GM12878 (cell line): ENCODE measurements around the gene MITF. TPM values are rescaled to one million over a fixed set of nuclear protein-coding genes. Genes with fewer than 3 reads are reported as not detected.

Experiments
- ATAC-seq: fragments of 200-7000 bp; cut with Tn5 transposase; 3 replicates; pipeline ENCODE4 v1.9.1; 2020; ENCODE audit warnings: mild to moderate bottlenecking, moderate library complexity
- BruUV-seq: library from RNA; stranded (reverse); fragments of 400-500 nt; replicated peaks from 2 replicates; lab custom pipeline; 2021; lab: Mats Ljungman, UMichigan
- CTCF ChIA-PET: fragments of 300-600 bp; sonication (Branson Sonifier 250); formaldehyde crosslinking; extraction: SDS; loops from one replicate; lab custom pipeline; 2021; ENCODE audit warnings: inconsistent platforms; lab: Yijun Ruan, JAX
- POLR2A ChIA-PET: fragments of 350-600 bp; formaldehyde crosslinking; extraction: SDS; loops from one replicate; lab custom pipeline; 2021; ENCODE audit warnings: inconsistent platforms; lab: Charles Lee
- RAD21 ChIA-PET: fragments of 300-600 bp; sonication (Branson Sonifier 250); formaldehyde crosslinking; loops from one replicate; lab custom pipeline; 2023; ENCODE audit warnings: antibody characterized with exemption; ENCODE audit not compliant: unreplicated experiment; lab: Charles Lee
- SMC1A ChIA-PET: fragments of 300-600 bp; sonication (Branson Sonifier 250); formaldehyde crosslinking; loops from one replicate; lab custom pipeline; 2023; ENCODE audit not compliant: unreplicated experiment, uncharacterized antibody; lab: Charles Lee
- DNase-seq: peaks from one replicate; pipeline ENCODE4 v3.0.0-alpha.2; 2011; ENCODE audit warnings: low read depth, low spot score
- FAIRE-seq: peaks from 3 replicates; lab custom pipeline; 2011; peaks lifted over from hg19 to GRCh38; lab: Jason Lieb, UNC
- H2AFZ ChIP-seq: 2 replicates; pipeline ENCODE4 v1.6.0; 2011; ENCODE audit warnings: low read depth, low read length, control low read depth; ENCODE audit not compliant: control insufficient read depth
- H3K27ac ChIP-seq: 2 replicates; pipeline ENCODE4 v1.5.1; 2011; ENCODE audit warnings: control low read depth; ENCODE audit not compliant: control insufficient read depth, insufficient read depth
- H3K27me3 ChIP-seq, 2 experiments: replicated peaks in 1 of 2; 2 replicates each; pipeline versions ENCODE4 v1.6.0 to v1.6.1; 2011; ENCODE audit warnings: low read length in 1 of 2; ENCODE audit not compliant: control insufficient read depth in 2 of 2, insufficient read depth in 2 of 2
- H3K36me3 ChIP-seq, 2 experiments: 2 replicates each; pipeline ENCODE4 v1.5.1; 2011; ENCODE audit warnings: low read length in 1 of 2; ENCODE audit not compliant: control insufficient read depth in 2 of 2, insufficient read depth in 2 of 2
- H3K4me1 ChIP-seq: 2 replicates; pipeline ENCODE4 v1.6.1; 2011; ENCODE audit warnings: mild to moderate bottlenecking, low read length, moderate library complexity, mixed read lengths; ENCODE audit not compliant: control insufficient read depth, insufficient read depth
- H3K4me2 ChIP-seq: 2 replicates; pipeline ENCODE4 v1.6.0; 2011; ENCODE audit warnings: control low read depth; ENCODE audit not compliant: control insufficient read depth, insufficient read depth
- H3K4me3 ChIP-seq: fragments of 200-600 bp; sonication (generic); 2 replicates; pipeline ENCODE4 v1.5.1; 2016
- H3K79me2 ChIP-seq: 2 replicates; pipeline ENCODE4 v1.6.0; 2011; ENCODE audit warnings: low read length; ENCODE audit not compliant: control insufficient read depth, insufficient read depth
- H3K9ac ChIP-seq: 2 replicates; pipeline ENCODE4 v1.8.0; 2011; ENCODE audit warnings: low read length, control low read depth, mixed read lengths; ENCODE audit not compliant: control insufficient read depth, insufficient read depth
- H3K9me3 ChIP-seq: replicated peaks from 3 replicates; pipeline ENCODE4 v1.5.1; 2011; ENCODE audit warnings: mild to moderate bottlenecking, low read length; ENCODE audit not compliant: control insufficient read depth, insufficient read depth
- H4K20me1 ChIP-seq: 2 replicates; pipeline ENCODE4 v1.6.0; 2011; ENCODE audit not compliant: control insufficient read depth, insufficient read depth
- JUNB ChIP-seq: IDR thresholded peaks from 2 replicates; pipeline ENCODE4 v1.6.1; 2016; ENCODE audit warnings: antibody characterized with exemption, mild to moderate bottlenecking
- POLR2AphosphoS5 ChIP-seq: IDR thresholded peaks from 2 replicates; pipeline ENCODE4 v1.6.1; 2011; ENCODE audit warnings: mild to moderate bottlenecking, low read length, inconsistent platforms
- RAD51 ChIP-seq: fragments of 450-650 bp; IDR thresholded peaks from 2 replicates; pipeline ENCODE4 v1.6.1; 2016; ENCODE audit warnings: moderate library complexity, mild to moderate bottlenecking, inconsistent platforms
- WGBS: methylation state at CpG from one replicate; pipeline ENCODE4 v1.1.6; 2016; ENCODE audit warnings: low lambda C conversion rate; ENCODE audit not compliant: insufficient replicate concordance, insufficient coverage; ENCODE audit errors: missing lambda C conversion rate; 5-methylcytosine and 5-hydroxymethylcytosine counted together
- in situ Hi-C: fragments of 300-500 bp; cut with MboI; formaldehyde crosslinking; loops from 9 replicates; pipeline ENCODE4 v1.14.3; 2018; ENCODE audit warnings: mixed read lengths
- intact Hi-C: fragments of 100-400 bp; cut with micrococcal nuclease; formaldehyde crosslinking; loops from one replicate; pipeline ENCODE4 v1.14.2; 2022; ENCODE audit not compliant: unreplicated experiment
- polyA plus RNA-seq, 11 experiments: library from polyadenylated mRNA; depleted of rRNA in 4 of 11; unstranded in 6 of 11; stranded (reverse) in 5 of 11; fragments of >200 nt; fragmentation: Nextera tagmentation in 4 of 11; fragmentation: Illumina TruSeq in 1 of 11; extraction: Ambion mirVana in 4 of 11; extraction: Trizol in 1 of 11; gene quantifications; 1 replicate in 1 of 11; 2 replicates in 10 of 11; pipeline versions ENCODE4 v1.2.1 to v1.2.3, GENCODE V29; 2011 to 2016; ENCODE audit warnings: inconsistent platforms in 2 of 11, missing spikeins in 2 of 11, low read depth in 1 of 11
- total RNA-seq, 4 experiments: library from RNA; depleted of rRNA in 3 of 4; stranded (reverse); fragments of >200 nt in 3 of 4; fragmentation: Illumina TruSeq in 1 of 4; extraction: Trizol in 1 of 4; gene quantifications; 2 replicates each; pipeline versions ENCODE4 v1.2.1 to v1.2.3, GENCODE V29; 2013 to 2021
- TF ChIP-seq, protein P1 (sequence below): IDR thresholded peaks from 2 replicates; pipeline ENCODE4 v1.6.1; 2012; ENCODE audit warnings: mild to moderate bottlenecking, low read depth, low read length
- TF ChIP-seq, protein P2 (sequence below): fragments of 450-650 bp; IDR thresholded peaks from 2 replicates; pipeline ENCODE4 v1.6.1; 2017; ENCODE audit warnings: low read depth, mild to moderate bottlenecking, moderate library complexity

Gene MITF
- total and polyA plus RNA-seq, 10 of the 15 experiments (the other 5 are each of a cell fraction or from before 2014, with no cell fraction given), result under 0.01 to 0.90 (median 0.06) TPM; not detected in 3

DNA sequence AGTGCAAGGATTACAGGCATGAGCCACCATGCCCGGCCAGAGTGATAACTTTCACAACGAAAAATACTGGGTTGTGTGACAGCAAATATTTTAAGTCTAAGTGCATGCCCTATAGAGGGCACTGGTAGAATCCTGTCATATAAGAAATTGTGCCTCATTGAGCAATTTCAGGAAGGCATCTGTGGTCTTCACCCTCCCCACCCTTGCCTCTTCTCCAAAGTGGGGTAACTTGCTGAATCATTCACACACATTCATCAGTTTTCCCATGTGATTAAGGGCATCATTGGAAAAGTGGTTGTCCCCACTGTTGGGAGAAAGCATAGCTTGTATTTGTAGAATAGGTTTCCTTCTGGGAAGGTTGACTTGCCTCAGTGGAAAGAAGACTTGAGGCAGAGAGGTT is 9.2 kb downstream of the MITF start (continued):
- TF ChIP-seq, protein P1, sequence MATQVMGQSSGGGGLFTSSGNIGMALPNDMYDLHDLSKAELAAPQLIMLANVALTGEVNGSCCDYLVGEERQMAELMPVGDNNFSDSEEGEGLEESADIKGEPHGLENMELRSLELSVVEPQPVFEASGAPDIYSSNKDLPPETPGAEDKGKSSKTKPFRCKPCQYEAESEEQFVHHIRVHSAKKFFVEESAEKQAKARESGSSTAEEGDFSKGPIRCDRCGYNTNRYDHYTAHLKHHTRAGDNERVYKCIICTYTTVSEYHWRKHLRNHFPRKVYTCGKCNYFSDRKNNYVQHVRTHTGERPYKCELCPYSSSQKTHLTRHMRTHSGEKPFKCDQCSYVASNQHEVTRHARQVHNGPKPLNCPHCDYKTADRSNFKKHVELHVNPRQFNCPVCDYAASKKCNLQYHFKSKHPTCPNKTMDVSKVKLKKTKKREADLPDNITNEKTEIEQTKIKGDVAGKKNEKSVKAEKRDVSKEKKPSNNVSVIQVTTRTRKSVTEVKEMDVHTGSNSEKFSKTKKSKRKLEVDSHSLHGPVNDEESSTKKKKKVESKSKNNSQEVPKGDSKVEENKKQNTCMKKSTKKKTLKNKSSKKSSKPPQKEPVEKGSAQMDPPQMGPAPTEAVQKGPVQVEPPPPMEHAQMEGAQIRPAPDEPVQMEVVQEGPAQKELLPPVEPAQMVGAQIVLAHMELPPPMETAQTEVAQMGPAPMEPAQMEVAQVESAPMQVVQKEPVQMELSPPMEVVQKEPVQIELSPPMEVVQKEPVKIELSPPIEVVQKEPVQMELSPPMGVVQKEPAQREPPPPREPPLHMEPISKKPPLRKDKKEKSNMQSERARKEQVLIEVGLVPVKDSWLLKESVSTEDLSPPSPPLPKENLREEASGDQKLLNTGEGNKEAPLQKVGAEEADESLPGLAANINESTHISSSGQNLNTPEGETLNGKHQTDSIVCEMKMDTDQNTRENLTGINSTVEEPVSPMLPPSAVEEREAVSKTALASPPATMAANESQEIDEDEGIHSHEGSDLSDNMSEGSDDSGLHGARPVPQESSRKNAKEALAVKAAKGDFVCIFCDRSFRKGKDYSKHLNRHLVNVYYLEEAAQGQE, result no peak
- no peak for TF ChIP-seq POLR2AphosphoS5
- TF ChIP-seq, protein P2, sequence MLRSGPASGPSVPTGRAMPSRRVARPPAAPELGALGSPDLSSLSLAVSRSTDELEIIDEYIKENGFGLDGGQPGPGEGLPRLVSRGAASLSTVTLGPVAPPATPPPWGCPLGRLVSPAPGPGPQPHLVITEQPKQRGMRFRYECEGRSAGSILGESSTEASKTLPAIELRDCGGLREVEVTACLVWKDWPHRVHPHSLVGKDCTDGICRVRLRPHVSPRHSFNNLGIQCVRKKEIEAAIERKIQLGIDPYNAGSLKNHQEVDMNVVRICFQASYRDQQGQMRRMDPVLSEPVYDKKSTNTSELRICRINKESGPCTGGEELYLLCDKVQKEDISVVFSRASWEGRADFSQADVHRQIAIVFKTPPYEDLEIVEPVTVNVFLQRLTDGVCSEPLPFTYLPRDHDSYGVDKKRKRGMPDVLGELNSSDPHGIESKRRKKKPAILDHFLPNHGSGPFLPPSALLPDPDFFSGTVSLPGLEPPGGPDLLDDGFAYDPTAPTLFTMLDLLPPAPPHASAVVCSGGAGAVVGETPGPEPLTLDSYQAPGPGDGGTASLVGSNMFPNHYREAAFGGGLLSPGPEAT, result no peak

DNA sequence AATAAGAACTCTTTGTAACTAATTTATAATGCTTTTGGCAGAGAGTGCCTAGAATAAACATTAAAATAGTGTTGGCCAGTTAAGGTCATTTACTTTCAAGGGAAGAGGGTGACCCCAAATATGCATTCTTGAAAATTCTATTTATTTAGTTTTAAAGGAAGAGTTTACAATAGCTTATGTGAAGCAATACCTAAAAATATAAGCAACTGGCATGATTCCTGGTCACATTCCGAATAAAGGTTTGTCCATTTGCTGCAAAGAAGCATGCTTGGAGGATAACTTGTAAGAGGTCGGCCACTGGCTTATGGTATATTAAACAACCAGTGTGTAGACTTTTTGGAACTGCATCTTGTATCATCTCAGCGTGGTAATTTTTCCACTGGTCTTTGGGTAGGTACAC is 10.2 kb downstream of the MITF start:
- FAIRE-seq (no peak), DNase-seq (no peak)
- WGBS, result 49% methylated on average over 3 of the region's 3 CpGs
- SMC1A ChIA-PET, result interaction anchor here (1.4 kb wide), 1 partner anchor 13 kb away, joined by 3 read pairs; no protein-coding TSS in a partner anchor
- Histone ChIP-seq H3K4me3 (no peak overlapping the region), H2AFZ (no peak overlapping the region), H3K79me2 (no peaks in the 10 kb centered on the region), H3K36me3 (no peaks in the 10 kb centered on the region)
- BruUV-seq, result no TSS peak
- CTCF ChIA-PET, result no interaction called here
- no peak for TF ChIP-seq JUNB
- TF ChIP-seq RAD51, result no peak
- TF ChIP-seq, all 136 proteins: peak for 0
- ChIA-PET POLR2A (no interaction called here), RAD21 (no interaction called here)
- Histone ChIP-seq H3K4me1 (no peaks in the 10 kb centered on the region), H3K9ac (no peak overlapping the region), H3K9me3 (no peaks in the 10 kb centered on the region), H3K27ac (no peak overlapping the region), H3K4me2 (no peak overlapping the region), H4K20me1 (no peaks in the 10 kb centered on the region), H3K27me3 (no peaks in the 10 kb centered on the region; a peak in 1 of 4 replicates)
- in situ Hi-C loops (no loop called here), intact Hi-C loops (no loop called here)
- ATAC-seq, result no peak
